Esophagus (tissue), 2 donors: Measurements from ENCODE around the gene TMEM240. TPM values are rescaled to one million over a fixed set of nuclear protein-coding genes. Genes with fewer than 3 reads are reported as not detected.
A peak's percentile ranks its signal among the peaks of the same experiment; 100 is the strongest.

ENCODE experiments used
- H3K27ac ChIP-seq, 2 donors: one replicate each; pipeline ENCODE4 v1.5.1; 2013; ENCODE audit warnings: low read depth in 2 of 2, mild to moderate bottlenecking in 2 of 2, inconsistent platforms in 1 of 2, low read length in 1 of 2, moderate library complexity in 1 of 2
- H3K27me3 ChIP-seq, 2 donors: one replicate each; pipeline ENCODE4 v1.6.1; 2013; ENCODE audit warnings: low read length in 2 of 2, control low read depth in 1 of 2, mild to moderate bottlenecking in 1 of 2; ENCODE audit not compliant: insufficient read depth in 2 of 2, control insufficient read depth in 1 of 2
- H3K36me3 ChIP-seq, 2 donors: one replicate each; pipeline ENCODE4 v1.6.1; 2013; ENCODE audit warnings: low read length in 1 of 2; ENCODE audit not compliant: control insufficient read depth in 2 of 2, insufficient read depth in 2 of 2
- H3K4me1 ChIP-seq, 2 donors: one replicate each; pipeline ENCODE4 v1.6.1; 2013; ENCODE audit warnings: low read length in 1 of 2; ENCODE audit not compliant: control insufficient read depth in 2 of 2, insufficient read depth in 2 of 2
- H3K4me3 ChIP-seq, 2 donors: one replicate each; pipeline ENCODE4 v1.5.1; 2013; ENCODE audit warnings: low read length in 2 of 2, mild to moderate bottlenecking in 2 of 2, low read depth in 1 of 2, moderate library complexity in 1 of 2
- H3K9me3 ChIP-seq, 2 donors: one replicate each; pipeline ENCODE4 v1.6.1; 2013; ENCODE audit warnings: mild to moderate bottlenecking in 2 of 2, low read depth in 1 of 2, low read length in 1 of 2, moderate library complexity in 1 of 2; ENCODE audit not compliant: control insufficient read depth in 2 of 2, insufficient read depth in 1 of 2
- WGBS, 2 donors: extraction: QIAGEN DNeasy Blood & Tissue Kit; methylation state at CpG; one replicate each; pipeline ENCODE4 v1.1.7; 2013; 5-methylcytosine and 5-hydroxymethylcytosine counted together
- polyA plus RNA-seq, 2 donors: library from polyadenylated mRNA; stranded (reverse); fragments of 200-250 nt; gene quantifications; one replicate each; pipeline ENCODE4 v1.2.3, GENCODE V29; 2013
- donor health status: healthy with polysubstance abuse.
- donor health status: Bipolar disorder and iron deficiency.

TMEM240 gene
- polyA plus RNA-seq, 2 donors, result 2.1 to 3.1 TPM

GRCh38 chr1:1550591-1551432 is 10.4 kb upstream of the TMEM240 start:
- 69 to 71% methylated on average over 13 to 15 of the region's 15 CpGs for WGBS, 2 donors
- peaks cover 0 to 11% of the 10 kb centered on the region in 2 donors for H3K36me3 ChIP-seq
- peaks cover 0 to 14% of the 10 kb centered on the region in 2 donors for H3K4me1 ChIP-seq
- H3K9me3 ChIP-seq, result no peaks in the 10 kb centered on the region
- H3K27me3 ChIP-seq, result no peaks in the 10 kb centered on the region
- H3K27ac ChIP-seq, result no peak overlapping the region
- no peak overlapping the region for H3K4me3 ChIP-seq

- peaks cover 0 to 10% of the 10 kb centered on the region in 2 donors for H3K4me1 ChIP-seq
- H3K27me3 ChIP-seq, result no peaks in the 10 kb centered on the region
- 77 to 79% methylated on average over 7 of the region's 7 CpGs for WGBS, 2 donors
- H3K9me3 ChIP-seq, result no peaks in the 10 kb centered on the region
- no peak overlapping the region for H3K4me3 ChIP-seq
- H3K36me3 ChIP-seq, result peaks cover 0 to 7% of the 10 kb centered on the region in 2 donors
- H3K27ac ChIP-seq, result no peak overlapping the region
These were observed 9.7 kb upstream of the TMEM240 start for GRCh38 chr1:1550087-1550486.

DNA sequence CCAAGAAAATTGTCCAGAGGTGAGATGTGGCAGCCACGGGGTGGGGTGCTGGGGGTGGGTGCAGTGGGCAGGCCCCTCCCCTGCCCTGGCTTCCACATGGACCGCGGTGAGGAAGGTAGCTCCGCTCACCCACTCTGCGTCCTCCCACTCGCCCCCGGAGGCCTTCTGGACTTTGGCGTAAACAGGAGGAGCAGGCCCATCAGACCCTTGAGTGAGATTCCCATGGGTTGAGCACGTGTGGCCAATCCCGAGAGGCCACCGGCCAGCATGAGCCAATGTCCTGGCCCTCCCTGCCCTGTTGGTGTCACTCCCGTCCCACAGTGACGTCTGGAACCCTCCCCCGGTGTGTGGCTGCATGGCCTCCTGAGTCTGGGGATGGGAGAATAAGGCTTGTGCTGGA is 8.2 kb upstream of the TMEM240 start:
- WGBS, 2 donors, result 85 to 87% methylated on average over 14 of the region's 14 CpGs
- Histone ChIP-seq H3K27ac (no peak overlapping the region), H3K36me3 (peaks cover 0 to 10% of the 10 kb centered on the region in 2 donors)

GRCh38 chr1:1547476-1547875 is 7.1 kb upstream of the TMEM240 start:
- Histone ChIP-seq H3K9me3 (no peaks in the 10 kb centered on the region), H3K4me1 (peaks cover 0 to 6% of the 10 kb centered on the region in 2 donors), H3K27ac (peak overlapping the region in 1 of 2 donors; percentile 29), H3K4me3 (no peak overlapping the region), H3K36me3 (peaks cover 0 to 21% of the 10 kb centered on the region in 2 donors), H3K27me3 (no peaks in the 10 kb centered on the region)
- 87 to 89% methylated on average over 19 of the region's 19 CpGs for WGBS, 2 donors

More for the DNA sequence above, 8.2 kb upstream of the TMEM240 start:
- H3K4me3 ChIP-seq, result no peak overlapping the region
- peaks cover 0 to 2% of the 10 kb centered on the region in 2 donors for H3K4me1 ChIP-seq
- H3K9me3 ChIP-seq, result no peaks in the 10 kb centered on the region
- no peaks in the 10 kb centered on the region for H3K27me3 ChIP-seq

DNA sequence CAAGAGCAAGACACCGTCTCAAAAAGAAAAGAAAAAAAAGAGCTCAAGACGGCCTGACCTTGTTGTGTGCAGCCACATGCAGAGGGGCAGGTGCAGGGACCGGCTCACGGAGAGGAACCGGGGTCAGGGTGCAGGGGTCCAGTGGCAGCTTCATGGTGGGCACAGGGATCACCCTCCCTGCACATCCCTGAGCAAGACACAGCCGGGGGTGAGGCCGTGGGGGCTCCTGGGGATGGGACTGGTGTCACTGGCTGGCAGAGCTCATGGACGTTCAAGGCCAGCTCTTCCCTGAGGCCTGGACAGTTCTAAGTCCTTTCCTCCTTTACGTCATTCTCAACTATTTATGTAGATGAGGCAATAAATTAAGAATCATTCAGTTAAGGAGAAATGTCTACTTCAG is 6.6 kb upstream of the TMEM240 start:
- Histone ChIP-seq H3K4me3 (no peak overlapping the region), H3K9me3 (no peaks in the 10 kb centered on the region), H3K36me3 (peaks cover 0 to 25% of the 10 kb centered on the region in 2 donors), H3K27me3 (no peaks in the 10 kb centered on the region), H3K27ac (no peak overlapping the region), H3K4me1 (peaks cover 0 to 6% of the 10 kb centered on the region in 2 donors)
- 86 to 91% methylated on average over 9 of the region's 9 CpGs for WGBS, 2 donors

DNA sequence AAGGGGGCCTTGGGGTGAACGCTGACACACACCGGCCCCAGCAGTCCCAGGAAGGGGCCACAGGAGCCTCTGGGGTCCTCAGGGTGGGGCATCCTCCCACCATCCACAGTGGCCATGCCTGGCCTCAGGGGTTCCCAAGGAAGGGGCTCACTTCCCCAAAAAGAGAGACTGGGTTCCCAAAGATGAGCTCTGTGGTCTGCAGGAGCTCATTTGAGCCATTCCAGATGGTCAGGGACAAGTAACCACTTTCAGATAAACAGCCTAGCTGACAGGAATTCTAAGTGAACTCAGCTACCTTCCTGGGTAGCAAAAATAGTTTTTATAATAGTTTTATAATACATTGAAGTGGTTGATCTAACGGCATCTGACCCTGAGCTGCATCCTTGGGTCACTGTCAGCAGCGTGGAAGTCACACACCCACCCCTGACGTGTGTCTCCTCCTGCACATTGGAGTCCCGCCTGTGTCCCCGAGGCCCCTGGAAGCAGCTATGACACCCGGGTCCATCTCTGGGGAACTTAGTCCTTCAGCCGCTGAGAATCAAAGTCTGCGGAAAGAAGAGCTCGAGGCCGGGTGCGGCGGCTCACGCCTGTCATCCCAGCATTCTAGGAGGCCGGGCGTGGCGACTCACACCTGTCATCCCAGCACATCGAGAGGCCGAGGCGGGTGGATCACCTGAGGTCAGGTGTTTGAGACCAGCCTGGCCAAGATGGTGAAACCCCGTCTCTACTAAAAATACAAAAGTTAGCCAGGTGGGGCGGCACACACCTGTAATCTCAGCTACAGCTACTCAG is 5.7 kb upstream of the TMEM240 start:
- 84 to 89% methylated on average over 23 of the region's 23 CpGs for WGBS, 2 donors
- H3K27ac ChIP-seq, result no peak overlapping the region
- H3K27me3 ChIP-seq, result no peaks in the 10 kb centered on the region
- no peak overlapping the region for H3K4me3 ChIP-seq
- peaks cover 0 to 29% of the 10 kb centered on the region in 2 donors for H3K36me3 ChIP-seq
- peaks cover 0 to 6% of the 10 kb centered on the region in 2 donors for H3K4me1 ChIP-seq
- no peaks in the 10 kb centered on the region for H3K9me3 ChIP-seq

GRCh38 chr1:1544544-1544943 is 4.1 kb upstream of the TMEM240 start:
- no peaks in the 10 kb centered on the region for H3K9me3 ChIP-seq
- peaks cover 0 to 6% of the 10 kb centered on the region in 2 donors for H3K4me1 ChIP-seq
- no peak overlapping the region for H3K27ac ChIP-seq
- peaks cover 0 to 33% of the 10 kb centered on the region in 2 donors for H3K36me3 ChIP-seq
- no peak overlapping the region for H3K4me3 ChIP-seq
- WGBS, 2 donors, result 88 to 95% methylated on average over 10 of the region's 10 CpGs
- no peaks in the 10 kb centered on the region for H3K27me3 ChIP-seq

DNA sequence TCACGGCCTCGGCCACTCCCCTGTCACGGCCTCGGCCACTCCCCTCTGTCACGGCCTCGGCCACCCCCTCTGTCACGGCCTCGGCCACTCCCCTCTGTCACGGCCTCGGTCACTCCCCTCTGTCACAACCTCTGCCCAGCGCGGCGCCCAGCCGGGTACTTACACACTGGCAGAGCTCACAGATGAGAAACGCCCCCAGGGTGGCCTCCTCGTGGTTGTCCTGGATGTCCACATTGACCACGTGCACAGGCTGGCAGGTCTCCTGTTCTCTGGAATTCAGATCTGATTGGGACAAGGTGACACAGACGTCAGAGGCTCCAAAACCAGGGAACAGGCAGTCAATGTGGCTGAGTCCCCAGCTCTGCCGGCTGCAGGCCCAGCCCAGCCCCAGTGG is 3.3 kb upstream of the TMEM240 start:
- H3K27me3 ChIP-seq, result no peaks in the 10 kb centered on the region
- peaks cover 0 to 34% of the 10 kb centered on the region in 2 donors for H3K36me3 ChIP-seq
- 66 to 74% methylated on average over 15 to 19 of the region's 19 CpGs for WGBS, 2 donors
- peaks cover 0 to 8% of the 10 kb centered on the region in 2 donors for H3K4me1 ChIP-seq
- H3K4me3 ChIP-seq, result no peak overlapping the region
- no peaks in the 10 kb centered on the region for H3K9me3 ChIP-seq
- H3K27ac ChIP-seq, result peak overlapping the region; percentile 27 to 66

DNA sequence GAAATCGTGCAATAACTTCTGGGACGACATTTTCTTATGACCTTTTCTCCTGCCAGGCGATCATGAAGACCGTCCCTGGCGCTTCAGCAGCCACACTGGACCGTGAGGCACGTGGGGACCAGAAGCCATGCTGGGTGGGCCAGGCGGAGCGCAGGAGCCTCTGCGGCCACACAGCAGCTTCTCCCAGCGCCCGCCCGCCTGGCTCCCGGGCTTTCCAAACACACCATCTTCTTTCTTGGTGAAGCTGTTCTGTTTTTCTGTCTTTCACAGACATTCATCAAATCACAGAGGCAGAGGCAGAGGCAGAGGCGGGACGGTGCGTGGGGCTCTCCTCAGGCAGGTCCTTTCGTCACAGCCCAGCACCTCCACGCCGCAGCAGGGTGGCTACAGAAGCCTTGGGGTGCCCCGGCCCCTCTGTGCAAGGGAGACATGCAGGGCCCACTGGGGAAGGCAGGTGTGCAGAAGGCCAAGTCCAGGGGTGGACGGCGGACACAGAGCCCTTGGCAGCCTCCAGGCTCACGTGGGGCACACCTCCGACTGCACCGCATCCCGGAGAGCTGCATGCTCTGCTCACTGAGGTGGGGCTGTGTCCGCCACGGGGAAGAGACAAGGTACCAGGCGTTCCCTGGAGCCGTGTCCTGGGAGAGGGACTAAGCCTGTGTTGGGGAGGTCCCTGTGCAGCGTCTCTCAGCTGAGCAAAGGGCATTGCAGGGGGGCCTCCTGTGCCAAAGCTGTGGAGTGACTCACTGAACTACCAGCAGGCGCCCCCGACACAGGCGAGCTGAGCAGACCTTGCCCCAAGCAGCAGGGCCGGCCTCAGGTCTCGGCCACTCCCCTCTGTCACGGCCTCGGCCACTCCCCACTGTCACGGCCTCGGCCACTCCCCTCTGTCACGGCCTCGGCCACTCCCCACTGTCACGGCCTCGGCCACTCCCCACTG is 2.6 kb upstream of the TMEM240 start:
- no peak overlapping the region for H3K4me3 ChIP-seq
- peaks cover 0 to 36% of the 10 kb centered on the region in 2 donors for H3K36me3 ChIP-seq
- H3K27me3 ChIP-seq, result no peaks in the 10 kb centered on the region
- peak overlapping the region in 1 of 2 donors; percentile 54 for H3K27ac ChIP-seq
- H3K4me1 ChIP-seq, result peaks cover 0 to 7% of the 10 kb centered on the region in 2 donors
- no peaks in the 10 kb centered on the region for H3K9me3 ChIP-seq
- WGBS, 2 donors, result 85% methylated on average over 45 of the region's 45 CpGs
